HFF-Myc (cell line): Measurements from ENCODE around the gene NXN.

Experiments used
- DNase-seq: peaks from one replicate; pipeline ENCODE4 v3.0.0-alpha.2; 2011; ENCODE audit warnings: low read depth; ENCODE audit errors: extremely low read depth
- H3K4me3 ChIP-seq: replicated peaks from 2 replicates; pipeline ENCODE4 v1.5.1; 2011; ENCODE audit warnings: low read depth, mild to moderate bottlenecking, control low read depth, low read length
- TF ChIP-seq, protein P1 (sequence below): IDR thresholded peaks from 2 replicates; pipeline ENCODE4 v1.5.1; 2012; ENCODE audit warnings: mild to moderate bottlenecking, low read depth, low read length, control low read depth; ENCODE audit errors: missing control alignments

NXN gene

GRCh38 chr17:970364-970763, 9.2 kb downstream of the NXN start:
- H3K4me3 ChIP-seq, result peak overlapping the region; percentile 42
- TF ChIP-seq, protein P1, sequence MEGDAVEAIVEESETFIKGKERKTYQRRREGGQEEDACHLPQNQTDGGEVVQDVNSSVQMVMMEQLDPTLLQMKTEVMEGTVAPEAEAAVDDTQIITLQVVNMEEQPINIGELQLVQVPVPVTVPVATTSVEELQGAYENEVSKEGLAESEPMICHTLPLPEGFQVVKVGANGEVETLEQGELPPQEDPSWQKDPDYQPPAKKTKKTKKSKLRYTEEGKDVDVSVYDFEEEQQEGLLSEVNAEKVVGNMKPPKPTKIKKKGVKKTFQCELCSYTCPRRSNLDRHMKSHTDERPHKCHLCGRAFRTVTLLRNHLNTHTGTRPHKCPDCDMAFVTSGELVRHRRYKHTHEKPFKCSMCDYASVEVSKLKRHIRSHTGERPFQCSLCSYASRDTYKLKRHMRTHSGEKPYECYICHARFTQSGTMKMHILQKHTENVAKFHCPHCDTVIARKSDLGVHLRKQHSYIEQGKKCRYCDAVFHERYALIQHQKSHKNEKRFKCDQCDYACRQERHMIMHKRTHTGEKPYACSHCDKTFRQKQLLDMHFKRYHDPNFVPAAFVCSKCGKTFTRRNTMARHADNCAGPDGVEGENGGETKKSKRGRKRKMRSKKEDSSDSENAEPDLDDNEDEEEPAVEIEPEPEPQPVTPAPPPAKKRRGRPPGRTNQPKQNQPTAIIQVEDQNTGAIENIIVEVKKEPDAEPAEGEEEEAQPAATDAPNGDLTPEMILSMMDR, result no peak
- no peak for DNase-seq

GRCh38 chr17:969811-970355, 9.7 kb downstream of the NXN start:
- peak overlapping the region; percentile 42 for H3K4me3 ChIP-seq
- TF ChIP-seq, protein P1, result no peak
- DNase-seq, result no peak

DNA sequence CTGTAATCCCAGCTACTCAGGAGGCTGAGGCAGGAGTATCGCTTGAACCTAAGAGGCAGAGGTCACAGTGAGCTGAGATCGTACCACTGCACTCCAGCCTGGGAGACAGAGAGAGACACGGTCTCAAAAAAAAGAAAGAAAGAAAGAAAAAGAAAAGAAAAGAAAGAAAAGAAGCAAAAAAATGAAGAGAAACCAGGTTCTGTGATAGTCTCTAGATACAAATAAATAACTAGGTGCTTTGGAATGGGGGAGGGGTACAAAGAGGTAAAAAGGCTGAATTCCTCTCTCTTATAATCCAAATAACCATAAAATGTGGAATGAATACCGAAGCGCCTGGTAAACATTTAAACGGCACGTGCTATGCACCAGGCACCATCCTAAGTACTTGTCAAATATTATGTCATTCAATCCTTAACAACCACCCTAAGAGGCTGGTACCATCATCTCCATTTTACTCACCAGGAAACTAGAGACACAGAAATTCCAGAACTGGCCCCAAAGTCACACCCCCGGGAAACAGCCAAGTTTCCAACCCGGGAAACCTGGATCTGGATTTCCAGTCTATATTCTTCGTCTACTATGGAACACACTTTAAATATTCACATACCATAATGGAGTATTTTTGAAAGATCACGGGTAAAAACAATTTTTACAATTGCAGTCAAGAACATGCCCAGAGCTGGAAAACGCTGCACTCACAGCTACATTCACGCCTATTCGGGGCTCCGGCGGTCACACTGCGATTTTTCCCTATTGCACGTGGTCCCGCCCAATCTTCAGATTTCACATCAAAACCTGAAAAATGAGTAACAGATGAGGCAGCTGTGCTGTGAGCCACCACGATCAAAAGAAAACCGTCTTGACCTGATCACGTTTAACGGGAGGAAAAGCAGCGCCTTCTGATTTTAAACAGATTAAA, 10.5 kb downstream of the NXN start:
- H3K4me3 ChIP-seq, result peak overlapping the region; percentile 42
- no peak for DNase-seq
- TF ChIP-seq, protein P1, result no peak

GRCh38 chr17:967122-967521, 12.5 kb downstream of the NXN start:
- no peak for DNase-seq

DNA sequence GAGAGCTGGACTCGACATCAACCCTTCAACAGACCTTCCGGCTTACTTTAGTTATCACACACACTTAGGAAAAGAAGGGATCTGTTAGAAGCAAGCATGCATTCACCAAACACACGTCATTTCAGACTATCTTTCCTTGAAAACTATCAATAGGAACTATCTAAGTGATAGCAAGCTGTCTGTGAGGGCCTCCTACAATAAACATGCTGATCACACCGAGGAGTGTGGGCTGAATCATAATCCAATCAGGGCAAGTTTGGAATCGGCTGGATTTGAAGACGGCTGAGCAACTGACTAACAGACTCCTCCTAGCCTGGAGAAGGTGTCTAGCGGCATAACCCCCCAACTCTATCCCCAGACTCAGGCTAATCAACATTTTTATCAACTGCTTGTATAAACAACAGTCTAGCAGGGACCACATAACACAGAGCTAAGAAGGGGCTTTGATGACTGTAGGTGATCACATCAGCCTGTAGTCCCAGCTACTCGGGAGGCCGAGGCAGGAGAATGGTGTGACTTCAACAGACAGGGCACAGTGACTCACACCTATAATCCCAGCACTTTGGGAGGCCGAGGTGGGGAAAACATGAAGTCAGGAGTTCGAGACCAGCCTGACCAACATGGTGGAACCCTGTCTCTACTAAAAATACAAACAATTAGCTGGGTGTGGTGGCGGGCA, 14.1 kb downstream of the NXN start:
- DNase-seq, result no peak
- TF ChIP-seq, protein P1, result no peak
- H3K4me3 ChIP-seq, result 0 out of 2 replicates have a peak overlapping the region, but pooled peaks have one; percentile 11

More at GRCh38 chr17:967122-967521, 12.5 kb downstream of the NXN start:
- H3K4me3 ChIP-seq, result no peak overlapping the region
- TF ChIP-seq, protein P1, result no peak

GRCh38 chr17:964876-965275, 14.7 kb downstream of the NXN start:
- TF ChIP-seq, protein P1, result no peak
- 0 out of 2 replicates have a peak overlapping the region, but pooled peaks have one; percentile 11 for H3K4me3 ChIP-seq
- DNase-seq, result no peak
